Right kidney (tissue), 9 donors: ENCODE data around the gene CDH18.

Experiments
- DNase-seq: peaks from one replicate; pipeline ENCODE4 v3.0.0-alpha.2; 2016
- long read RNA-seq, 8 donors: transcript quantifications; one replicate each; lab custom pipeline, GENCODE V29; 2026

Gene CDH18, protein sequence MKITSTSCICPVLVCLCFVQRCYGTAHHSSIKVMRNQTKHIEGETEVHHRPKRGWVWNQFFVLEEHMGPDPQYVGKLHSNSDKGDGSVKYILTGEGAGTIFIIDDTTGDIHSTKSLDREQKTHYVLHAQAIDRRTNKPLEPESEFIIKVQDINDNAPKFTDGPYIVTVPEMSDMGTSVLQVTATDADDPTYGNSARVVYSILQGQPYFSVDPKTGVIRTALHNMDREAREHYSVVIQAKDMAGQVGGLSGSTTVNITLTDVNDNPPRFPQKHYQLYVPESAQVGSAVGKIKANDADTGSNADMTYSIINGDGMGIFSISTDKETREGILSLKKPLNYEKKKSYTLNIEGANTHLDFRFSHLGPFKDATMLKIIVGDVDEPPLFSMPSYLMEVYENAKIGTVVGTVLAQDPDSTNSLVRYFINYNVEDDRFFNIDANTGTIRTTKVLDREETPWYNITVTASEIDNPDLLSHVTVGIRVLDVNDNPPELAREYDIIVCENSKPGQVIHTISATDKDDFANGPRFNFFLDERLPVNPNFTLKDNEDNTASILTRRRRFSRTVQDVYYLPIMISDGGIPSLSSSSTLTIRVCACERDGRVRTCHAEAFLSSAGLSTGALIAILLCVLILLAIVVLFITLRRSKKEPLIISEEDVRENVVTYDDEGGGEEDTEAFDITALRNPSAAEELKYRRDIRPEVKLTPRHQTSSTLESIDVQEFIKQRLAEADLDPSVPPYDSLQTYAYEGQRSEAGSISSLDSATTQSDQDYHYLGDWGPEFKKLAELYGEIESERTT
- long read RNA-seq, donor 1, result 0 reads
- long read RNA-seq, donor 2, result 0 reads
- long read RNA-seq, donor 3, result 0 reads
- long read RNA-seq, donor 4, partial matches to known transcripts, result 0 of 1 reads
- long read RNA-seq, donor 4, other reads (novel, unspliced or antisense), result 0 of 1 reads
- long read RNA-seq, donor 5, result 0 reads
- long read RNA-seq, donor 6, result 0 reads
- long read RNA-seq, donor 7, partial matches to known transcripts, result 0 of 1 reads
- long read RNA-seq, donor 7, other reads (novel, unspliced or antisense), result 0 of 1 reads
- long read RNA-seq, donor 8, result 0 reads

DNA sequence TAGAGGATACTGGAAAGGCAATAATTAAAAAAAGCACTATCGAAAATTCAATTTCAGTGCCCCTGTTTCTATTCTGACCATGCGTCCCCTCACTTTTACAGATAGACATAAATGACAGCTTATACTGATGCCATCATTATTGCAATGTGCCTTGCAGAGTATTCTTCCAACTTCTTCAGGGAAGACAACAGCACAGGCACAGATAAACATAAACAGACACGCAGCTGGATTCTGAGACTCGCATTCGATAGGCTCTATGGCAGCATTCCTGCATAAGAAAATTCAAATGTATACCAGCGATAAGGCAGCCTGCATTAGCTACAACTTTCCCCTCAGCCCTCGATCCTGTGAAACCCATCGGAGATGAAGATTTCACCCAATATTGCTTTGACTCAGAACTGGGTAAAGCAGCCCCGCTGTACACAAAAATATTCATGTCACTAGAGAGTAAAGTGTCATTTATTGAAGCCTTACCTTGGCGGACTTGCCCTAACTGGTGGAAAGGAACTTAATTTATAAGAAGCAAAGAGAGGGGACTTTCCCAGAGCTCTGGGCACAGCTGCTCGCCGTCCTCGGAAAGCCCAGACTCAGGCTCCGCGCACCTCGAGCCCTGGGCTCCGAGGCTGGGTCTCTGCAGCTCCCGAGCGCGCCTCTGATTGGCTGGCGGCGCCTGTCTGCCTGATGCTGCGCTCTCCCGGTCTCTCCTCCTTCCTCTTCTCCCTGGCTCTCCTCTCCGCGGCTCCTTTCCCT, at the start of gene CDH18:
Gene CDH18, minus strand, starts transcription at position 589 of the 750 bp plus-strand sequence. CDS start 149,214 bp downstream, outside the sequence.
- peak; percentile 37 for DNase-seq

DNA sequence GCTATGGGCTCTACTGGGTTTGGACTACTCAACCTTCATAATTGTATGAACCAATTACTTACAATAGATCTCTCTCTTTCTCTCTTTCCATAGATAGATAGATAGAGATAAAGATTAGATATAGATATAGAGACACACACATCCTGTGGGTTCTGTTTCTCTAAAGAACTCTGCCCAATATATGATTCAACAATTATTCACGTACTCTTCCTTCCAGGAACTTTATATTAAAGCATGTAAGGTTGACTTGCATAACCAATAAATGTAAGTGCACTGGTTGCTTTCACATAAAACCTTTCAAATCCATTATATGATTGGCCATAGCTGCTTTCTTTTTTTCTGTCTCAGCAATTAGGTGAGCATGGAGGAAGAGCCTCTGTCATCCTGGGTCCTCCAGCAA, 46.7 kb upstream of the CDH18 start:
- no peak for DNase-seq

DNA sequence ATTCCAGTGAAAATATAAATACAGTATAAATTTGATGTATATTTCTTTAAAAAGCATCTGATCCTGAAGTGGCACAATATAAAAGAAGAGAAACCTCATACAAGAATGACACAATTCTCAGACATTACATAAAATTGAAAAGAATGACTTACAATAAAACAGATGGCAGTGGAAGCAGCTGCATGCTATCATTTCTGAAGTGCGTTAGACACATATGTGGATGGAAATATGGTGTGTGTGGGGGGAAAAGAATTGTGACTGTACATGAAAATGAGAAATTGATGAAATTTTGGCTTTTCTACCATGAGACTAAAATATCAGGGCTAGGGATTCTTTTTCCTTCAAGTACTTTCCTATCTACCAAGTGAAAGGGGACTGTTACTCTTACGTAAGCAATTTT, 45.9 kb upstream of the CDH18 start:
- no peak for DNase-seq

DNA sequence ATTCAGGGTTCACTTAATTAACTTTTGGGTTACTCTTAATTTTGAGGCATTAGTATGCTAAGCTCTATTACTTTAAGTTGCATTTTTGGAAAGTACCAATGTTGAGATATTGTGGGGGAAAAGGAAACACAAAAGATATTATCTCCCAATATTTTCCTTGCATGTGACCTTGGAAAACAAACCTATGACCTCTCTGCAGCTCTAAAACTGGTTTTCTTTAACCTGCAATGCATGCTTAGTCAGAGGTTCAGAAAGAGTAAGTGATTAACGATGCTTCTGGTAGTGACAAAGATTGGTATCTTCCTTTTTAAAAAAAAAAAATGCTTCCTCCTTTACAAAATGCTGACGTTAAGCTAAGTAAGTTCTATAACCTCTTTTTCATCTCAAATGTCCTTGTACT, 44.9 kb upstream of the CDH18 start:
- DNase-seq, result no peak

DNA sequence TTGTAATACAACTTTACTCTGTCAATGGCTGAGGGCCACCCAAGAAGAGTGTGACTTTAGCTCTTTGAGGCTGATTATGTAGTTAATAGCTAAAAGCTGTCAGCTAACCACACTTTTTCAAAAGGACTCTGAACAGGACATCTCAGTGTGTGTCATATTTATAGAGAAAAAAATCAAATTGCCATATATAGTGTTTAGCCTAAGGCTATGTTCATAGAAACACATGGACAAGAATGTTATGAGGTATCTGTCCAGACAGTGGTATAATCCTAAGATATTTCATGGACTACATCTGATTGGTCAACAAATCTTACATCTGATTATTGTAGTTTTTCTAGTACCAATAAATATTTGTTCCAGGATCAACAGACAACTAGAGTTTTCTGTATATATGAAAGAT, 42.1 kb upstream of the CDH18 start:
- DNase-seq, result no peak

DNA sequence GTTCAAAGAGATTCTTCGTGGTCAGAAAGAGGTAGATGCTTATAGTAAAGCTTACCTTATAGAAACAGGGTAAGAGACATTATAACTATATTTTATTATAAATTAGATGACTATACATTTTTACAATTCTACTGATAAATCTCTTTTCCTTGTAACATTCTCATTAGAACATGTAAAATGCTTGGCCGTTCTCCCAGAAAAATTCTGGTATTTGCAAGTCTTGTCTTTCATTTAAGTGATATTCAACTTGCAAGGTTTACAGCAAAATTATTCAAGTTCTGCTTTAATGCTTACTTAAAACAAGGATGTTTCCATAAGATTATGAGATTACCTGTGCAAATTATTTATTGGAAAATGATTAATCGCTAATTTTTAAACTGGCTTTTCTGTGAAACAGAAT, 41.3 kb upstream of the CDH18 start:
- DNase-seq, result no peak

DNA sequence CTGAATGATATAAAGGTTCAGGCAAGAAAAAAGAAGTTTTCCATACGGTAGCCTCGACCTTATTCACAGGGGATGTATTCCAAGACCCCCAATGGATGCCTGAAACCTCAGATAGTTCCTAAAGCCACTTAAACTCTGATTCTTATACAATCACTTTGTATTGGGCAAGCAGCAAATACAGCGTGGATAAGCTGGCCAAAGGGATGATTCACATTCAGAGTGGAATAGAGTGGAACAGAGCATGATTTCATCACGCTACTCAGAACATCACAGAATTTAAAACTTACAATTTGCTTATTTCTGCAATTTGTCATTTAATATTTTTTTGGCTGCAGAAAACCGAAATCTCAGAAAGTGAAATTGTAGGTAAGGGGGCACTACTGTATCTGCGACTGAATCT, 40.5 kb upstream of the CDH18 start:
- no peak for DNase-seq

DNA sequence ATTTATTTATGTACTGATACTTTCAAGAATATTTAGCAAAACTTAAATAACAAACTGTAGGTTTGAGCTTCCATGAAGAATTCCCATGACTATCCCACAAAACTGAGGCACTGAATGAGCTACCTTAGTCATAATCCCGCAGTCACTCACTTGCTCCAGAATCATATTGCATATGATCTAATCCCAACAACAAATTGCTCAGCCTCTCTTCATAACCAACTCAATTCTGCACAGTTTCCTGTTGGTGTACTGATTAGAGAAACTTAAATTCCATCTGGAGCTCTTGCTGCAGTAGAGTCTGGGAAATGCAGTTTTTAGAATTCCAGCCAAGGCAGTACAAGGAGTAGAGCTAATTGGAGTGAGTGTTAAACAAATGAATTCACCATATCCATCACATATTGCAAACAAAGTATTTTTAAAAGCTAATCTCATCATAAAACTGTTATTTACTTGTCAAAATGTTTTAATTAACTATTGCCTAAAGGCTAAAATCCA, 35.7 kb upstream of the CDH18 start:
- no peak for DNase-seq

DNA sequence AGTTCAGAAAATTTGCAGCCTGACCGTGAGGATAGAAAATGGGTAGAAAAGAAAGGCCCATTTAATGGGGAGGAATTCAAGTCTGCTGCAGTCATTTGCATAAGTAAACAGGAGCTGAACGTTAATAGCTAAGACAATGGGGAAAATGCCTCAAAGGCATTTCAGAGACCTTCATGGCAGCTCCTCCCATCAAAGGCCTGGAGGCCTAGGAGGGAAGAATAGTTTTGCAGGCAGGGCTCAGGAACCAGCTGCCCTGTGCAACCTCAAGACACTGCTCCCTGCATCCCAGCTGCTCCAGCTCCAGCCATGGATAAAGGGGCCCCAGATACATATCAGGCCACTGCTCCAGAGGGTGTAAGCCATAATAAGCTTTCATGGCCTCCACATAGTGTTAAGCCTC, 32.2 kb upstream of the CDH18 start:
- DNase-seq, result no peak

DNA sequence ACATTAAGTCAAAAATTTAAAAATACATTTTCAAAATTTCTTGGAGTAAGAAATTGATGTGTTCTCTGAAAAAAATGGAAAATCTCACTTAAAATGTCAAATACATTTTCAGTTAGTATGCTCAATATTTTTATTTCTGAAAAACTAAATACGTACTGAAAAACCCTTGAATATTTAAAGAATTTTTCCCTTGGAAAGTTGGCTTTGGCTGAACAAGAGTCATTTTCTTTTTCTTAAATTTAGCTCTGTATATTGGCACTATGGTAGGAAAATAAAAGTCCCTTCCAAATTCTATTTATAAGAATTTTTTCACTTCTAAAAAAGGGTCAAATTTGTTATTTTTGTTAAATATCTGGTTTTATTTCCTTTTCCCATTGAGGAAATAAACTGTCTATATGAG, 29.0 kb upstream of the CDH18 start:
- DNase-seq, result no peak

DNA sequence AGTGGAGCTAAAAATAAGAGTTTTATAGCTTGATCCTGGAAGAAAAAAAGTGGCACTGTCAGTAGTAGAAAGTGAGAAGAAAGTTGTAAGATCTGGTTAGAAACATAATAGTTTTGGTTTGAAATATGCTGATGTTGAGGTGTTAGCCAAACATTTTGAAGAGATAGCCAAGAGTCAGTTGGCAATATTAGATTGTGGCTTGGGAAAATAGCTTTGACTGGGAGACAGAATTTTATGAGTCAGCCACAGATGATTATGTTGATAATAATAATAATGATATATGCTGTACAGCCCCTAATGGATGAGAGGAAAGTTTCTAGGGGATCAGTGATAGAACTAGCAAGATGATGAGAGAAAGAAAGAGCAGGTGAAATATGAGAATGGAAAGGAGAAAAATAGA, 12.4 kb upstream of the CDH18 start:
- DNase-seq, result no peak

DNA sequence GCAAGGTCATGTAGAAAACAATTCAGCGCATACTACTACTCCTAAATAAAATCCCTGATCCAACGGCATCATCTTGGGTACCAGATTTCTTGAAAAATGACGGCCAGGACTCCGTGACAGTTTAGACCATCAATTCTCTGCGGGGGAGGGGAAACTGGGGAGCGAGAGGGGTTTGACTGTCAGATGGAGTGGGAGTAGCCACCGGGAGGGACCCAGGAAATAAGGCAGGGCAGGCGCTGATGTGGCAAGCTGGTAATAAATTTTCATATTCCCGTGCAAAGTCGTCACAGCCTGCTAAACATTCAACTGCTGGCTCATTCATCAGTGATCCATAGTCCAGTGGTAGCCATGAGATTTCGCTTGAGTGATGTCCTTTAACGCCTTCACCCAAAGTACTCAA, 457 bp upstream of the CDH18 start:
- DNase-seq, result no peak

DNA sequence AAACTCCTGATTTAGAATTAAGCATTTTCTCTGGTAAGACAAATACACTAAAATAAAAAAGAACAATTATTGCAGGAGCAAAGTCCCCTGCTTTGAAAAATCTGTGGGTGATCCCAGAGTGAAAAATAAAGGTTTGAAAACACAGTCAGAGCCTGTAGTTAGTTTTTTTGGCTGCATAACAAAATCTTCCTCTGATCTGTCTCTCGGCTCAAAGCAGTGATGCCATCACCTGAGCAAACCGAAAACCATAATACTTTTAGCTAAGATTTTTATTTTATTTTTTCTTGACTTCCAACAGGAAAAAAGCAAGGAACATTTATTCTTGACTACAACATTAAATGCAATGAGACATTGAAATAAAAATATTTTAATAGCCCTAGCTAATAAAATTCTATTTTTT, 1.2 kb downstream of the CDH18 start:
- no peak for DNase-seq

DNA sequence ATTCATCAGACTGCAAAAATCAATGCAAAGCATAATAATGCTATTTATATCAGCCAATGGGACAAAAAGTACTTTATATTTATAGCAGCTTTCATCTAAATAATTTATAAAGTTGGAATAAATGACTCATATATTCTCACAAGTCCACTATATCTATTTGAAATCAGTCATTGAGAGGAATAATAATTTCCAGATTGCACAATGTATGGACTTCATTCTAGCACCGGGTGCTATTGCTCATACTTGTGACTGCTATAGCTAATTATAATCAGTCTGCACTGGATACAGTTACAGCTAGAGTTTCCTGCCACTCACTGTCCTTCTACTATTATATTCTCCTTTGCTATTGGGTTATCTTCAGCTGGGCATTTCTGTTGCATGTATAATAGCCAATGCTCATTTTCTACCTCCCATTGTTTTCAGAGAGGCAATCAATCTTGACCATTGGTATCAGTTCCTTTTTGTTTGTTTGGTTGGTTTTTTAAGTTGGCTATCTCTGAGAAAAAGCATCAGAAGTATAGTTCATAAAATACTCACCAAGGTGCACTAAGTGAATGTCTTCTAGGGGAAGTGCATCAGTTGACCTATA, 1.9 kb downstream of the CDH18 start:
- DNase-seq, result no peak

DNA sequence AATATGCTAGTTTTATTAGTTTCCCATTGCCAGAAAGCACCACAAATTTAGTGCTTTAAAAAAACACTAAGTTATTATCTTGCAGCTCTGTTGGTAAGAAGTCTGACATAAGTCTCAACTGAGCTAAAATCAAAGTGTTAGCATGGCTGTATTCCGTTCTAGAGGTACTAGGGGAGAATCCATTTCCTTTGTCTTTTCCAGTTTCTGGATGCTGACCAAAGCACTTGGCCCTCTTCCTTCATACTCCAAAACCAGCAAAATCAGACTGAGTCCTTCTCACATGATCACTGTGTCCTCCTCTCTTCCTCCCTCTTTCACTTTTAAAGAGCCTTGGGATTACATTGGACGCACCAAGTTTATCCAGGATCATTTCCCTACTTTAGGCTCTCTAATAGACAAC, 9.5 kb downstream of the CDH18 start:
- DNase-seq, result no peak

DNA sequence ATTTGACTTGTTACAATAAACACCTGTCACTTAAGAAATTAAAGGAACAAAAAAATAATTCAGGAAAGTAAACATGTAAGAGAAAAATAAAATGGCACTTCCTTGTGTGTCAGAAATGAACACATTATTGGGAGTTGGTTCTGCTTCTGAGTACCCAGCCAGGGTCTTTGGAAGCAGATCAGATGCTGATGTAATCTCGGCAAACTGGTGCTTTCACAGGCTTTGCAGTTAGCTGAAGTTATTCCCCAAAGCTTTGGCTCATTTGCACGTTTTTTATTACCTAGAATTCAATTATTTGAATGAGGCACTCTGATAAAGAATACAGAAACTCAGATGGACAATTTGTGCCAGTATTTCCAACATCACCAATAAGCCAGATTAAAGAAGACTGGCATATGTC, 10.9 kb downstream of the CDH18 start:
- no peak for DNase-seq

DNA sequence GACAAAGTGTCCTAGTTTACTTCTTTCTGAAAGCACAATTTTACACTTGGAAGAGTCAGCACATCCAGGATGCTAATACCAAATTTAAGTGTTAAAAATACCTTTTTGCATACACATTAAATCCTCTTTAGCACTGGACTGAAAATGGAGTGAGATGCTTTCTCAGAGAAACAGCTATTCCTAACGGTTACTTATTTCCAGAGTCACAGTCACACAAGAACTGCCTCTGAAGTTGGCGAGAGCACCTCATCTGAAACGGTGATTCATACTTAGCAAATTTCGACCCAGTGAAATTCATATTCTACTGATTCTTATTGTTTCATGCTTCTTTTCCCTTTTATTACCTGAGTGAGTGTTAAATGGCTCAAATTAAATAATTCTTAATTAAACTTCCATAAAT, 12.2 kb downstream of the CDH18 start:
- no peak for DNase-seq

DNA sequence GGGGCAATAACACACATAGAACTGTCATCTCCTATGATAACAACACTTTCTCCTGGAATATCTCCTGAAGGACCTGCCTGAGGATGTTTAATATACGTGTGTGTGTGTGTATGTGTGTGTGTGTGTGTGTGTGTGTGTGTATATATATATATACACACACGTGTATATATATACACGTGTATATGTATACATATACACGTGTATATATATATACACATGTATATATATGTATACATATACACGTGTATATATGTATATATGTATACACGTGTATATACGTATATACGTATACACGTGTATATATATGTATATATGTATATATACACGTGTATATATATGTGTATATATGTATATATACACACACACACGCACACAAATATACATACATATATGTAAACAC, 27.5 kb downstream of the CDH18 start:
- DNase-seq, result no peak

DNA sequence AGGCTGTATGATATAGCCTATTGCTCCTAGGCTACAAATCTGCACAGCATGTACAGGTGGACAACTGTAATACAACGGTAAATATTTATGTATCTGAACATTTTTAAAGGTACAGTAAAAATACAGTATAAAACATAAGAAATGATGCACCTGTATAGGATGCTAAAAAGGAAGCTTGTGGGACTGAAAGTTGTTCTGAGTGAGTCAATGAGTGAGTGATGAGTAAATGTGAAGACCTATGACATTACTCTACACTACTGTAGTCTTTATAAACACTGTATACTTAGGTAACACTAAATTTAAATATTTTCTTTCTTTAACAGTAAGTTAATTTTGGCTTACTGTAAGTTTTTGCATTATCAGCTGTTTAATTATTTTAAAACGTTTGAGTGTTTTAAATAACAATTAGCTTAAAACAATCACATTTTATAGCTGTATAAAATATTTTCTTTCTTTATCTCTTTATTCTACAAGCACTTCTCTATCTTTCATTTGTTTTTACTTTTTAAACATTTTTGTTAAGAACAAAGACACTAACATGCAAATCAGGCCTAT, 28.1 kb downstream of the CDH18 start:
- no peak for DNase-seq

DNA sequence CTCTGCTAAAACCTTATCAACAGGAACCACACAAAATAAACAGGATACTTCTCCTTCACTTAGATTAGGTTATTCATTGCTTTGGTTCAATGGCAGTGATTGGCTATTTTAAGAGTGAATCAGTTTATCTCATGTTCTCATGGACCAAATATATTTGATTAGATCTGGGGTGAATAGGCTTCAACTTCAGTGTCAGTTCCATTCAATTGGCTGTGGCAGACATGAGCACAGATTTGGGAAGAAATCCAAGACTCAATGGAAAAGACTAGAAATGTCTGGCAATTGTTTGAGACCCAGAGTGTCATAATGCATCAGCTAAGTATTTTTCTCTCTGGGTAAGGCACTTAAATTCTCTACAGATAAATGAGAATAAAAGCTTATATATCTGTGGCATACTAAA, 37.1 kb downstream of the CDH18 start:
- DNase-seq, result no peak

DNA sequence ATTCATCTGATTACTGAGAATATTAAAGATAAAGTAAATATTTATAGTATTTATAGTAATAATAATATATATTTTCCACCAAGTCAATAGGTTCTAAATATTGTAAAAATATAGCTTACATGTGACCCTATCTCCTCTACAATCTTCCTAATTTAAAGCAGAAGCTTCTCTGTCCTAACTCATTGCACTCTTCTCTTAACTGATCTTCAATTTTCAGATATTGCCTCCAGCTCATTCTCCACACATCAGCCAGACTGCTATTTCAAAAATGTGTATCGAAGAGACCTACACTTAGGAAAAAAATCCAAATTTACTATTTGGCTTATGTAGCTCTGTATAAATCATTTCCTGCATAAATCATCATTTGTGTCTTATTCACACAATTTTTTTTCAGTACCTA, 47.8 kb downstream of the CDH18 start:
- no peak for DNase-seq

DNA sequence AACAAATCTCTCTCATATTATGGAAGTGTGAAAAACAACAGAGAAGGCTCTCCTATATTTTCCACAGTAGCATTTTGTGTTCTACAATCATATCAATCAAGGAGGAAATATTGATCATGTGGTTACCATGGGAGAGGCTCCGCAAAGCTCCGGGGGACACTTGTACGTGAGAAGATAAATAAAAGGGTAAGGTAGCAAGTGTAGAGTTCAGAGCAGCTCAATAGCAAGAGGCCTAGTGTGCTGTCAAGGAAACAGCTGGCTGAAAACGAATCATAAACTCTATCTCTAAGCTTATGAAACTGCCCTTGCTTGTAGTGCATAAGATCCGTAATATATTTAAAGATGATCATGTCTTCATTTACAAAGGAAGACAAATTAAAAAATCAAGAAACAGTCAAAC, 57.5 kb downstream of the CDH18 start:
- DNase-seq, result no peak
